Epidermal melanocyte (primary cell): ENCODE data around the gene MT4.
"Not testable (repeated sequence)": the region's sequence is repeated elsewhere in the genome, so short reads cannot be mapped to it uniquely, and the experiment has no call there.

Source experiments
- DNase-seq: peaks from one replicate; pipeline ENCODE4 v3.0.0; 2011; ENCODE audit warnings: low spot score; ENCODE audit not compliant: insufficient read length

MT4 gene

DNA sequence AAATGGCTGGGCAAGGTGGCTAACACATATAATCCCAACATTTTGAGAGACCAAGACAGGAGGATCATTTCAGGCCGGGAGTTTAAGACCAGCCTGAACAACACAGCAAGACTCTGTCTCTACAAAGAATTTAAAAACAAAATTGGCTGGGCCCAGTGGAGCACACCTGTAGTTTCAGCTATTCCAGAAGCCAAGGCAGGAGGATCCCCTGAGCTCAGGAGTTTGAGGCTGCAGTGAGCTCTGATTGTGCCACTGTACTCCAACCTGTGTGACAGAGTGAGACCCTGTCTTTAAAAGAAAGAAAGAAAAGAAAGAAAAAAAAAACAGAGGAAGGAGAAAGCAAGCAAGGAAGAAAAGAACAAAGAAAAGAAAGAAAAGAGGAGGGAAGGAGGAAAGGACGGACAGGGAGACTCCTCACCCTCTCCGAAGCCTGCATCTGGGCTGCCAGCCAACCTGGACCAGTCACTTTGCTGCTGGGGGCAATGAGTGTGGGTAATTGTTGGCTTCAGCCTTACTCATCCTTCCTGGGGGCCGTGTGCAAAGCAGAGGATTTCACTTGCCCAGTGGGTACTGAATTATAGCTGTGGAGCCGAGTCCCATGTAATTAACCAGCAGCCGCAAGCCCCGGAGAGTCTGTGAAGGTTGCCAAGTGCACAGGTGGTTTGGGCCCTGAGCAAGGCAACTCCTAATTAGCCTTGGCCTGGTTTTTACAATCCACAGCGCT, 6.7 kb upstream of the MT4 start:
- no peak for DNase-seq

GRCh38 chr16:56559109-56559508, 5.8 kb upstream of the MT4 start:
- DNase-seq = no peak

DNA sequence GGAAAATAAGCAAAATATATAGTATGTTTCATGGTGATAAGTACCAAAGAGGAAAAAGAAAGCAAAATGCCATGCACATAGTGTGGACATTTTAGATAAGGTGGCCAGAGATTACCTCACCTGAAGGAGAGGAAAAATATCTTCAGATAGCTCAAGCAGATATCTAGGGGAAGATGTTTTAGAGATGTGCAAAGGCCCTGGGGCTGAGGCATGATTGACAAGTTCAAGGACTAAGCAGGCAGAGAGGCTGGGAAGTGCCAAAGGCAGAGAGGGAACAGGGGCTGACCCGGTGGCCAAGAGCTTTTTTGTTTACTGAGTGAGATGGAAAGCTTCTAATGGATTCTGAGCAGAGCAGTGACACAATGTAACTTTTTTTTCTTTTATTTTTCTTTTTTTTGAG, 4.4 kb upstream of the MT4 start:
- no peak for DNase-seq

DNA sequence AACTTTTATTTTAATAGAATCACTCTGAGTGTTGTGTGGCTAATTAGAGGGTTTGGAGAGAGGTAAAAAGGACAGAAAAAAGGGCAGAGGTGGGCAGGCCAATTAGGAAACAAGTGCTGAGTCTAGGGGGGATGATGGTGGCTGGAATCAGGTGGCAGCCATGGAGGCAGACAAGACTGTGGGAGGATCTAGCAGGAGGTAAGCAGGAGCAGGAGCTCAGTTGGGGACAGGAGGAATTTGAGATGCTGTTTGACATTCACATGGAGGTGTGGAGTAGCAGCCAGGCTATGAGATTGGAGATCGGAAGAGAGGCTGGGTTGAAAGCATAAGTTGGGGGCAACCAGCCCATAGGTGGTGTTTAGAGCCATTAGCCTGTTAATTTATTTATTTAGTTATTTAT, 3.7 kb upstream of the MT4 start:
- no peak for DNase-seq

- no peak for DNase-seq
Observed at GRCh38 chr16:56569971-56570370, 5.1 kb downstream of the MT4 start.

DNA sequence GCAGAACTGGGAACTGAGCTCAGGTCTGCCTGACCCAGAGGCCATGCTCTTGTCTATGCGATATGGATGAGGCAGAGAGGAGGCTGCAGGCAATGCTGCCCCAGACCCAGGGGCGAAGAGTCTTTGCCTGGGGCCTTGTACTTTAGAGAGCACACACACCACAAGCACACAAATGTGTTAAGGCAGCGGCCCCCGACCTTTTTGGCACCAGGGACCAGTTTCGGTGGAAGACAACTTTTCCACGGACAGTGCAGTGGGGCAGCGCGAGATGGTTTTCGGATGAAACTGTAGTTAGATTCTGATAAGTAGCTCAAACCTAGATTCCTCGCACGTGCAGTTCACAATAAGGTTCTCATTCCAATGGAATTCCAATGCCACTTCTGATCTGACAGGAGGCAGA, 6.7 kb downstream of the MT4 start:
- DNase-seq = no peak

DNA sequence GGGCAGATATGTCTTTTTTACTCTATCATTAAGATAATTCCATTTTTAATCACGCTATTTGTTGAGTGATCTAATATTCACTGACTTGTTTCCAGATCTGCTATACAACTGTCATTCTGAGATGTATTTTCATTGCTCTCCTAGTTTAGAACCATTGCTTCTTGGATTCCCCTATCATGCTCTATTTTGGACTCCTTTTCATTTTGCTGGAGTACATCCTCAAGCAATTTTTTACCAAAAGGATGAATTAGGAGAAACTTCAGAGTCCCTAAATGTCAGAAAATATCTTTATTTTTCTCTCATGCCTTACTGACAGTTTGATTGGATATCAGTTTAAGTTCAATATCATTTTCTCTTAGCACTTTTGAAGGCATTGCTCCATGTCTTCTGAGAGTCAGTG, 9.8 kb downstream of the MT4 start:
- DNase-seq = no peak

DNA sequence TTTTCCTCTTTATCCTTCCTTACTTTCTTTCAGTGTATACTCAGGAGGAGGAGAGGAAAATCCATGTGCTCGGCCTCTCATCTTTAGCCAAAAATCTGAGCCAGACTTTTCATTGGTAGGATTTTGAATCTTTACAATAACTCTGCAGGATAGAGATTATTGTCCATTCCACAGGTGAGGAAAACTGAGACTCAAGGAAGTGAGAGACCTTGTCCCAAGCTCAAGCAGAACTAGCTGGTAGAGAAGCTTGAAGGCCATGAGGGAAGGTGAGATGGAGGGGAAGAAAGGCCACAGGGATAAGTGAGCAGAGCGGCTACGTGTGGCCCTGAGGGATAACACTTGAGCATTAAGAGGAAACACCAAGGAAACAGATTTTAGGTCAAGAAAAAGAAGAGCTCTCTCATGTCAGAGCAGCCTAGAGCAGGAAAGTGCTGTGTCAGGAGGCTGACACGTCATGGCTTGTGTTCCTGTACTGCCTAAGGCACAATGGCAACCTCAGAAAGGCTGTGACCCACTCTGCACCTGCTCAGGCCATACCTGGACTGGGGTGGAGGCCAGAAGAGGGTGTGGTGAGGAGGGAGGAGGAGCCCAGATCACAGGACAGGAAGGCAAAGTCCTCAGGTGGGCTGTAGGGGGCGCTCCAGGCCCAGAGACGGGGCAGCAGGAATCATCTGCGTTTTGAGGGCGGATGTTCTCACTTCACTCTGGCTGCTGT, 11.9 kb downstream of the MT4 start:
- DNase-seq = peak; percentile 33

- no peak for DNase-seq
Observed at GRCh38 chr16:56577300-56577625, 12.4 kb downstream of the MT4 start.

GRCh38 chr16:56580391-56581048, 15.6 kb downstream of the MT4 start:
- no peak for DNase-seq

GRCh38 chr16:56582911-56583310, 18.0 kb downstream of the MT4 start:
- DNase-seq = not testable (repeated sequence)

GRCh38 chr16:56583351-56584168, 18.7 kb downstream of the MT4 start:
- DNase-seq = no peak

DNA sequence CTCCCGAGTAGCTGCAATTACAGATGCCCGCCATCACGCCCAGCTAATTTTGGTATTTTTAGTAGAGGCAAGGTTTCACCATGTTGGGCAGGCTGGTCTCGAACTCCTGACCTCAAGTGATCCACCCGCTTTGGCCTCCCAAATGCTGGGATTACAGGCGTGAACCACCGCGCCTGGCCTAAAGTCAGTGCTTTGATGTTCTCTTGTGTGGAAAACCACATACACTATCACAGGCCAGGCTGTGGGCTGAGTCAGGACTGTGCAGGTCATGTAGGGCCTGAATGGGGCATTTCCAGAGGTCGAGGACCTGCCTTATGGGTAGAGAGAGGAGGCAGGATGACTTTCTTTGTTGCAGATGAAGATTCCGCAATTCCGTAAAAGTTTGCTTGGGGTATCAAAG, 19.4 kb downstream of the MT4 start:
- no peak for DNase-seq

GRCh38 chr16:56588781-56589140, 23.9 kb downstream of the MT4 start:
- no peak for DNase-seq

- no peak for DNase-seq
Observed at GRCh38 chr16:56589141-56590039, 24.5 kb downstream of the MT4 start, which contains the start of gene MT3. TSS of gene MT3 (plus strand) at chr16:56589528. CDS start at chr16:56589591, 63 bp downstream.

- DNase-seq = no peak
Observed at GRCh38 chr16:56591377-56592060, 26.6 kb downstream of the MT4 start.

GRCh38 chr16:56593573-56594291, 28.9 kb downstream of the MT4 start:
- DNase-seq = no peak

GRCh38 chr16:56594292-56594619, 29.4 kb downstream of the MT4 start:
- DNase-seq = no peak

GRCh38 chr16:56600398-56600999, 35.6 kb downstream of the MT4 start:
- no peak for DNase-seq
